ENCODE results near the gene ERCC5.
A peak's percentile ranks its signal among the peaks of the same experiment; 100 is the strongest.

The ERCC5 gene

DNA sequence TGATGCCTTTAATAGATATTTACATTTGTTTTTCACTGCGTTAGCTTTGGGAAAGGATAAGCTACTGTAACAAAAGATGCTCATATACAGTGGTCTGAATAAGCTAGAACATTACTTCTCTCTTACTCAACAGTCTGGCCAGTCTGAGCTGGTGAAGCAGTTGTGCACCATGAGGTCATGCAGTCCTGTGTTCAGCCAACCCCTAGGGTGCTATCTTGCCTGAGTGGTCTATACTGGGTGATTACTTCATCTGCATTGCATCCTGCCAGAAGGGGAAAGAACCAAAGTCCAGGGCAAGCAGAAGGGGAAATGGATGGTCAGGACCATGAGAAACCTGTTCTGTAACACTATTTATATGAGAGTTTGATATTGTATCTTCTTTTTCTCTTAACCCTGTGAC is 31.5 kb downstream of the ERCC5 start:
- H3K4me3 ChIP-seq (ENCODE audit: low read depth, low read length), result no peak overlapping the region
- DNase-seq (ENCODE audit: low read depth), result peak; percentile 54

DNA sequence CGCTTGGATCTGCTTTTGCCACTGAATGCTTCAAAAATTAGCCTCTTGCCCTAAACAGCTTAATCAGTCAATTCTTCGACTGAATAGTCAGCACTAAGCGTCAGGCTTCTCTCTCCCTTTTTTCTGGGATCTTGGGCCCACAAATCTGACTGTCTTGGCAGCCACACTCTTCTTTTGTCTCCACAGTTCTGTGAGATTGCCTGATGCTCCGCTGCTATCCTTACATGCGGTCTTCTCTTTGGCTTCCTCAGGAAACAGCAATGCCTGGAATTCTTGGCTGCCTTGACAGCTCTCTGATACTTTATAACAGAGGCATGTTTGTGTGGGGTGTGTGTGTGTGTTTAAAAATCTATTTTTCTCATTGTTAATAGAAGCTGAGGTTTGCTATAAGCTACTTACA is 32.6 kb downstream of the ERCC5 start:
- no peak overlapping the region for H3K4me3 ChIP-seq (ENCODE audit: low read depth, low read length)
- peak; percentile 37 for DNase-seq (ENCODE audit: low read depth)

DNA sequence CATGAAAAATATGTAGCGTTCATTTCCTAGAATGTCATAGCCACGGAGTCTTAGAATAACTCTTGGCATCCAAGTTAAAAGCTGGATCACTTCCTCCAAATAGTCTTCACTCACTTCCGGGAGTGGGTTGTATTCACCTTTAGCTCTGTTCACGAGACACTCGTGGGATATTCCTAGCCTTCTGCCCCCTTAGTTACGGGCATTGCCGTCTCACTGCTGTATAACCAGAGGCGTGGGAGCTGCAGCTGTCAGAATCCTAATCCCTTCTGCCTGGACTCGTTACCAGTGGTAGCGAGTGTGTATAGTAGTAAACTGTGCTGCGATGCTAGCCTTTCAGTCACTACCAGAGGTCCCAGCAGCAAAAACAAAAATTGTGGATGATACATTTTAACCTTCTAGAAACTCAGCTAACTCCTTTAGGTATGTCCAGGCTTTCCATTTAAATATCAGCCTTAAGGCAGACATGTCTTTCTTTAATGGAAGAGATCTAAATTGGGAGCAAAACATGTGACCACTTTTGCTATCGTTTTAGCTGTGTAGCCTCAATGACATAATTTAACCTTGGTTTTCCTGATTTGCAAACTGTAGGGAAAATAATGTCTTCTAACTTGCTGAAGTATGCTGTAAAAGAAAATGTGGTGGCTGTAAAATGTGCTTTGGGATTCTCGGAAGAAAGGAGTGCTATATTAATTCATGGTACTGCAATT is 34.1 kb downstream of the ERCC5 start:
- DNase-seq (ENCODE audit: low read depth), result no peak

DNA sequence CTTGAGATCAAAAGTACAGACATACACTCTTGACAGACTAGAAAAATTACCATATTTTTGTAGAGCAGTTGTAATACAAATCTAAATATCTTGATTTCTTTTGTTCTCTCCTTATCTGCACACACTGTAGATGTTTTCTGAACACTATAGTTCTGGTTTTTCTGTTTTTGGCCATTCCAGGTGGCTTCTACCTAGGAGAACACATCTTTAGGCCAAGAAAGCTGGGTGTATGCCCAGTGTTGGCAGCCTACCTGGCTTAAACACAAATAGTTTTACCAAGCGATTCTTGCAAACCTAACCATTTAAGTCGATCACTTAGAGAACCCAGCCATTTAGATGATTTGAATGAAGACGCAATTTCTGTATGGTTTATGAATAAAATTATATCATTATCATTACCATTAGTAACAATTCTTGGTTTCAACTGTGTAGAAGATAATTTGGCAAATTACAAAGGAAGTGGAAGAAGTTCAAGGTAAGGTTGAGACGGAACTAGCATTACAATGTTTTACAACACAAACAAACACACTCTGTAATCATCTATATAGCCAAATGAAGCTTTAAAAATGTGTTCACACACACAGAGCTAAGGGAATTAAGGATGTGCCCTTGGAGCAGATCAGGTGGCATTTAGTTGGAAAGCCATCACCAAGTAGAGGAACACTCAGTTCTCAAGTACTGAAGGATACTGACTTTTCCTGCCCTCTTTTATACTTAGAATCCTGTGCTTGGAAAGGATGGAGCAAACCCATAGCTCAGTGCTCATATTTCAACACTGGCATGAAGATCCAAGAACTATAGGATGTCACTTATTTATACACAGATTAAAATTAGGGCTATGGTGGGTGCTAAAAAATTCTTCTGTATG is 36.2 kb downstream of the ERCC5 start:
- no peak overlapping the region for H3K4me3 ChIP-seq (ENCODE audit: low read depth, low read length)
- DNase-seq (ENCODE audit: low read depth), result no peak

More for the DNA sequence above, 34.1 kb downstream of the ERCC5 start:
- no peak overlapping the region for H3K4me3 ChIP-seq (ENCODE audit: low read depth, low read length)

DNA sequence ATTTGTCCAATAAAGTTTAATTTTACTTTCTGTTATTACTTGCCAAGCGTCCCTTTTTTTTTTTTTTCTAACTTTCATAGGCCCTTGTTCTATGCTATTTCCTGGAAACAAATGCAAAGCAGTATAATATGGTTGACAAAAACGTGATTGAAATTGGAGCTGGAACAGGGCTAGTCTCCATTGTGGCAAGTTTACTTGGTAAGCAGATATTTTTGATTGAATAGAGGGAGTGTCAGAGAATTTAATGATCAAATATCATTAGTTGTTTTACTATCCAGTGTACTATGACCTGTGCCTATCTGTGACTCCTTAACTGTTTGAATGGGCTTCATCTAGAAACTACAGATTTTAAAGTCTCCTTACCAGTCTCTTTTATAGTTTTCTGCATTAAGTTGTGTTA is 46.7 kb downstream of the ERCC5 start:
- DNase-seq (ENCODE audit: low read depth), result no peak

DNA sequence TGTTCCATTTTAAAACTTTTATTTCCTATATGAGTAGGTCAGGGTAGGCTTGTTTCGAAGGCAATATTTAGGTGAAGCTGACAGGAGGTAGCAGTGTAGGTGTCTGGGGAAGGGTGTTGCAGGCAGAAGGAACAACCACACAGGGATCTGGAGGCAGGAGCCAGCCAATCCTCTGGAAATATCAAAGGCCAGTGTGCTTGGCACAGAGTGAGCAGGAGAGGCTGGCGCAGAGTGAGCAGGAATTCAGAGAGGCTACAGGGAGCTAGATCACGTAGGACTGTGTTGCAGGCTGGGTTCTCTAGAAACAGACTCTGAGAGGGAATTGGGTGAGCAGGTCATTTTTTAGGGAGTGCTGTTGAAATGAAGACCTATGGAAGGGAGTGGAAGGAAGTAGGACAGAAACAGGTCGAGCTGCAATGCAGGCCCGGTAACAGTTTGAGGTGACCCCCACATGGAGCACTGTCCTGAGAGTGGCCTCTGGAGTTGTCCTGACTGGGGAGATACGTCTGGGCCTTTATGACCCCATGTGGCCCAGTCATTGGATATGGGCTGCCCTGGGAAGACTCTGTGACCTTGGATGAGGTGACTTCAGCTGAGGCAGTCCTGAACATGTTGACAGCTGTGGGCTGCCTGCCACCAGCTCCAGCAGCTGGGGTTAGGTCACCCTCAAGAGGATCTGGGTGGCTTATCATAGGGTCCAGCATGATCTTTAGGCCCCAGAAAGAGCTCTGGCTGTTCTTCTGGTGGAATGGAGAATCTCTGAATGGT is 51.7 kb downstream of the ERCC5 start:
- H3K4me3 ChIP-seq (ENCODE audit: low read depth, low read length), result no peak overlapping the region

More for the DNA sequence above, 46.7 kb downstream of the ERCC5 start:
- H3K4me3 ChIP-seq (ENCODE audit: low read depth, low read length), result no peak overlapping the region

DNA sequence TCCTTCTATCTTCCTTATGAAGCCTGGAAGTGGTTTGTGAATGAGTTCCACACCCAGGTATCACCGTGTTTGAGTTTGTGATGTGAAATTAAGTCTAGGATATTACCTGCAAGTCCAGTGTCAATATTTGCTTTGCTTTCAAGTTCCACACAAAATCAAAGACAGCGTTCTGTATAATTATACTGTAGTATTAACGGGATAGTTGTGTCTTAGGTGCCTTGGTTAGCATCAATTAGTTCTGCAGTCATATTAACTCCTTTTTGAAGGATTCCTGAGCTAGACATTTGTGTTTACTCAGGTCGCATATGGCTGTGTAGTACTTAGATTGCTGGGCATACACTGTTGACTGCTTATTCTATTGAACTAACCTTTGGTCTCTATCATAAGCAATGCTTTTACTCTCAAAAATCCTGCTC is 54.4 kb downstream of the ERCC5 start:
- no peak for DNase-seq (ENCODE audit: low read depth)
- no peak overlapping the region for H3K4me3 ChIP-seq (ENCODE audit: low read depth, low read length)

More for the DNA sequence above, 51.7 kb downstream of the ERCC5 start:
- no peak for DNase-seq (ENCODE audit: low read depth)

DNA sequence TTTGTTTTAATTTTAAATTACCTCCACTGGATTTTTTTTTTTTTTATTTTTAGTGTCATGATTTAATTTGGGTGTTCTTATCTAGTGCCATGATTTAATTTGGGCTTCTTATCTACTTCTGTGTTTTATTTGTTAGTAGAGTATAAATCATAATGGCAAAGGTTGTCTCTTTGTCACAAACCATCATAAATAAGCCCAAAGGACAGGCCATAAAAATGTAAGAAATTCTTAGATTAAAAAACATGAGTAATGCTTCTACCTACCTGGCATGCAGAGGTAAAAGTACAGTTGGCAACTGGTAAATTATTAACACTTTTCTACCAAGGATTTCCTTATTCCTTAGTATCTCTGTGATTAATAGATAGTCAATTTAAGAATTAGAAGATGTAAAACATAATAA is 55.2 kb downstream of the ERCC5 start:
- DNase-seq (ENCODE audit: low read depth), result no peak
- no peak overlapping the region for H3K4me3 ChIP-seq (ENCODE audit: low read depth, low read length)

DNA sequence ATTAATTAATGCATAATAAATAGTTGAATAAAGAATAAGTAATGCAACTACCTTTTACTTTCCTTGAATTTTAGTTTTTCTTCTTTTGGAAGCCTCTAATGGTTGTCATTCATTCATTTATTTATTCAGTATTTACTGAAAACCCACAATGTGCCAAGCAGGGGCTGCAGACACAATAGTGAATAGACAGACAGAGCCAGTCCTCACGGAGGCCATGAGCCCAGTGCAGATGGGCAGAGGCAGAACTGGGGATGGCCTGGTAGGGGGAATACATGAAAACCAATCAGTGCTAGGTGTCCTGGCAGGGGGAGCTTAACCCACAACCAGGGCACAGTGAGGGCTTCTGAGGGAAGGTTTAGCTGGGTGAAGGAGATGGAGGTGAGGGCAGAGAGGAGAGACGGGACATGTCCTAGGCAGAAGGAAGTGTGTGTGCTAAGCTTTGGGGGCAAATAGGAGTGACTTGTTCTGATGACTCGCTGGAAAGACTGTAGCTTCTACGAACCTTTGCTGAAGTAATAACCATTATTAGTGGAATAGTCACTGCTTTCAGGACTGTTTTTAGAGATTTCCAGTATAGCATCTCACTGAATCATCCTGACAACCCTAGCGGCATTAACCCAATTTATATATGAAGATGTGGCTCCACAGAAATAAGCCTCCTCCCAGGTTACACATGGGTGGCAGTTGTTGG is 55.9 kb downstream of the ERCC5 start:
- no peak for DNase-seq (ENCODE audit: low read depth)

DNA sequence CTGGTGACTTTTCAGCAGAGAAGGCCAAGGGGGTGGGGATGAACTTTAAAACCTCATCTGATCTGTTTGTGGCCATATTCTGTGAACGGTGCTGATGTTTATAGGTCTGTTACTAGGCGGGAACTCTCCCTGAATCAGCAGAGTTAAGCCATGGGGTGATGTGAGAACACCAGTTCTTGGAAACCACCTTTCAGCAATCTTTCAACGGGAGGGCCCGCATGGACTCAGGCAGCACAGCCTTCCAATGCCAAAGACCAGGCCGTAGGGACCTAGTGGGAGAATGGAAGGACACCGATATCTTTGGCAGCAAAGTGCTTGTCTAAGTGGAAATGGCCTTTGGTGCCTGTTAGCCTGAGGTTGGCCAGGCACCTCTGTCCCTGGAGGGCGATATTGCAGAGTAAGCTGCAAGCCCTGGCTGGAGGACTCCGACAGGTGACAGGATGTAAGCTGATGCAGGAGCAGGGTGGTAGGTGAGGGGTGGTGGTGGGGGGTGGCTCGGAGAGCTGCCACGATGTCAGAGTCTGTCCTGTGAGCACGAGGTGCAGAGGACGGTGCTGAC is 57.0 kb downstream of the ERCC5 start:
- H3K4me3 ChIP-seq (ENCODE audit: low read depth, low read length), result no peak overlapping the region
- DNase-seq (ENCODE audit: low read depth), result no peak

More for the DNA sequence above, 55.9 kb downstream of the ERCC5 start:
- no peak overlapping the region for H3K4me3 ChIP-seq (ENCODE audit: low read depth, low read length)

DNA sequence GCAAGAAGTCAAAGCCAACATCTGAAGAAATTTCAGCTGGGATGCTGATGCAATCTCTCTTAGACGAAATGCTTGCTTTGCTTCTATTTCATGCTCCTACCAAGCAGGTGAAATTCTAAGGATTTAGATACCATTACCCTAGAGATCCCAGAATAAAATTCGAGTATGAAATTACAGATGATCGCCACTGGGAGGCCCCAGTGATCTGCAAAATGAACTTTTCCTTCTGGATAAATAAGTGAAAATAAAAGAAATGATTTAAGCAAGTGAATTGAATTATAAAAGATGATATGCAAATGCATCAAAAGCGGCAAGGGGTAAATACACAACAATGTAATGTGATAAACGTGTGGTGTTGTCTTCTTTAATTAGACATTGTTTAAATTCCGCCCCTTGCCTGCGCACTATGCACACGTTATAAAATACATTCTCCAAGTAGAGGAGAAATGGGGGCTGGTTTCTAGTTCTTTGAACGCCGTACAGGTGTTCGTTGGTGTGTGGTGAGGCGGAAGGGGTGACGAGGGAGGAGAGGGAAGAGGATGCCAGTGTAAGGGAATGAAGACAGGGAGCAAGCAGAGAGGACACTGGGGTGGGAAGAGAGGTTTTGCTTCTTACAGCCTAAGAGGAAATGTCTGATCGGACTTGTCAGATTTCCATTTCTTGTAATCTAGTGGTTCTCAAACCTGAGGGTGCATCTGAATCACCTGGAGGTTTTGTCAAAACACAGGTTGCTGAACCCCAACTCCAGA is 58.0 kb downstream of the ERCC5 start:
- no peak for DNase-seq (ENCODE audit: low read depth)

DNA sequence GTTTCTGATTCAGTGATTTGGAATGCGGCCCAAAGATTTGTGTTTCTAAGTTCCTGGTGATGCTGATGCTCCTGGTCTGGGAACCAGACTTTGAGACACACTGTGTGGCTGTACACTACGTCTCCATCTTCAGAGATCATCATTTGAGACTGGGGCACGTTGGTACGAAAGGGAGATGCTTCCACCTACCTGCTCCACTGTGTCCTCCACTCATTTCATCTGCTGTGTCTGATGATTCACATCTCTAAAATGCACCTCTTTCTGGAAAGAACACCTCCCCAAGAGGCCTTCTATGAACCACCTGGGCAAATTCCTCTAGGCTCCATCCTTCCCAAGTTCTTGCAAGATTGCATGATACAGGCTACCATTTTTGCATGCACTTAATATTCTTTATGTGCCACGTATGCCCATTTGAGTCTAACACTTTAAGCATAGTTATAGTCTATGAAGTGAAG is 58.6 kb downstream of the ERCC5 start:
- no peak for DNase-seq (ENCODE audit: low read depth)

More for the DNA sequence above, 58.0 kb downstream of the ERCC5 start:
- H3K4me3 ChIP-seq (ENCODE audit: low read depth, low read length), result no peak overlapping the region

DNA sequence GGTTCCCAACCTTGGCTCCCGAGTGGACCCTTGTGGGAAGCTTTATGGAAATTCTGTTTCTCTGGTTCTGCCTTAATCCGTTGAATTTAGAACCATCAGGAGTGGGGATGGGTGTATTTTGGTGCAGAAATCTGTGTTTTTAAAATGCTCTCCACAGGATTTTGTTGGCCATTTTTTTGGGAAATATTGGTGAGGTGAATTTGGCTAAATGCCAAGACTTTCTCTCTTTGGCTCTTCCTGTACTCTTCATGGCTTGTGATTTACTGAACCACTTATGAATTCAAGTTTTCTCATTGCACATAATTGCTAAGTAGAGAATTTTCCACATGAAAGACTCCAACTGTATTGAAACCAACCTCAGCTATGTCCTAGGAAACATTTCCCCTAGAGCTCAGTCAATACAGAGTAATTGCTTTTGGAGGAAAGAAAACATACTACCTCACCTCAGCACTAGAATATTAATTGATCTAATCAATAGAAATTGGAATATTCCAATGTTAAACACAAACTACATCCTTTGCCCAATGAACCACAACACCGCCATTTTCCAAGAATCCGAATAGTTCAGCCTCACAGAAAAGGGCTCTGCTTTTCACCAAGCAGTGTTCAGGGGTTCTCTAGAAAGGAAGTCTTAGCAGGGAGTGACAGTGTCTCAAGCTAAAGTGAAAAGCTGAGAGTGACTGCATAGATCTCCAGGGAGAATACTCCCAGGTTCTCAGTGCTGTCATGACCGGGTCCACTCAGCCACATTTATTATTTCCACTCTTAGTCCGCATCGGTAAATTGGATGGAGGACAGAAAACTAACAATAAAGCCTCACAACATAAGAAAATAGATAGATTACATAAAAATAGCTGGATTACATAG is 60.3 kb downstream of the ERCC5 start:
- no peak overlapping the region for H3K4me3 ChIP-seq (ENCODE audit: low read depth, low read length)
- DNase-seq (ENCODE audit: low read depth), result no peak

More for the DNA sequence above, 58.6 kb downstream of the ERCC5 start:
- H3K4me3 ChIP-seq (ENCODE audit: low read depth, low read length), result no peak overlapping the region

DNA sequence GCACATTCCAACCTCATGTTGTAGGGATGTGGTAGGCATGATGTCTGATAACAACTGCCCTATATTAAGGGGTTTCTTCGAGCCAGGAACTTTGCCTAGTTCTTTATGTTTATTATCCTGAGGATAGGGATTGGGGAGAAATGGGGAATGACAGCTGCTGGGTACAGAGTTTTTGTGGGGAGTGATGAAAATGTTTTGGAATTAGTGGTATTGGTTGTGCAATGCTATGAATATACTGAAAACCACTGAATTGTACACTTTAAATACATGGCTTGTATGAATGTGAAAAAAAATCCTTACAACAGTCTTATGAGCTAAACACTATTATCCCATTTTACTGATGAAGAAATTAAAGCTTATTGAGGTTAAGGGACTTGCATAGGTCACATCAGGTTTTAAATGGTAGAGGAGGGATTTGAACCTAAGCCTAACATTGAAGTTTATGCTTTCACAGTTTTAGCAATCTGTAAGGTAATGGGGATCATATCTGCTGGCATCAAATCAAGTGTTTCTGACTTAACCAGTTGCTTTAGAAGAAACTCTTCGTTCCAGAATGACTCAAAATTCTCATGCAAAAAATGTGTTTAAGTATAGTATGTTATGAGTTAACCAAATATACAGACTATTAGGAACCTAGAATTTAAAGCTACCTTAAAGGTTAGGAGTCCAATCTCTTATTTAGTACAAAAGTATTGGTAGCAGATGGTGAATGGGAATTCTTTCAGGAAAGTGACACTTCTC is 61.4 kb downstream of the ERCC5 start:
- DNase-seq (ENCODE audit: low read depth), result no peak
- no peak overlapping the region for H3K4me3 ChIP-seq (ENCODE audit: low read depth, low read length)

DNA sequence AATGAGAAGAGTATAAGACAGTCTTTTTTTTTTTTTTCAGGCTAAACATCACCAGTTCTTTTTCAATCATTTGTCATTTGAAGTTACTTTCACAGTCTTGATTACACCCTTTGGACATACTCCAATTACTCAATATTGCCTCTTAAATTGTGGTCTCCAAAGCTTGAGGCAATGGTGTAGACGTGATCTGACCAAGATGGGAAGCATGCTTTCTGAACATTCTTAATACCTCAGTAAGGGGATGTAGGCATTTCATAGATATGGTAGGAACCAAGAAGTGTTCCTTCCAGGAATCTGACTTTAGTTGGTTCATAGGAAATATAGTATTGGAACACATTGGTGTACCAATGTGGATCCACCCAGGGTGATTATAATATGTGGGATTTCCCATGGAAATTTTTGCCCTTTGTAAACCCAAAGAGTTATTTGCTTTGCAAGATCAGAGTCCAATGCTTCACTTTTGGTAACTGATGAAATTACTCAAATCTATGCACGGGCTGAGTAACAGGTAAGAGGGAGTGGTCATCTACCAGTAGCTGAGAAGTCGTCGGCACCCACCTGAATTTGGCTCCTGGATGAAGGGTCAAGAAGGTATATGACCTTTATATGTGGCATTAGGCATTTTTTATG is 62.2 kb downstream of the ERCC5 start:
- peak; percentile 18 for DNase-seq (ENCODE audit: low read depth)
- H3K4me3 ChIP-seq (ENCODE audit: low read depth, low read length), result no peak overlapping the region

DNA sequence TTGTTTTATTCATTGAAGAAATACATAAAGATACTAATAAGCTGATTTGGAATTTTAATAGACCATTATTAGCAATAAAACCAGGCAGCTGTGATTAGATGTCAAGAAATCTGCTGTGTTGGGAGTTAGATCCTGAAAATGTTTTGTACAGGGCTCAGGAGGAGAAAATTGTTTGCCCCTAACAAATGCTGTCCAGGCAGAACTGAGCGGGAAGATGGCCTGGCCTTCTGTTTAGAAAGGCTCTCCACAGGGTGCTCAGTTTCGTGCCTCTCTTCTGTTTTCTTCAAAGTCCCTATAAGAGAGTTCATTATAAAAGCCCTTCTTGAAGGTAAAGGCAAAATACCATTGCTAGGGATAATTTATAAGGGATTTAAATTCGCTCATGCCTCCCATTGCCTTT is 64.1 kb downstream of the ERCC5 start:
- DNase-seq (ENCODE audit: low read depth), result no peak
- no peak overlapping the region for H3K4me3 ChIP-seq (ENCODE audit: low read depth, low read length)

Data from skeletal muscle cell (primary cell).